Gastroesophageal sphincter (tissue), 4 donors: ENCODE data around the gene RASL12. TPM values are rescaled to one million over a fixed set of nuclear protein-coding genes. Genes with fewer than 3 reads are reported as not detected.

Experiments used
- ATAC-seq: fragments of 150-250 bp; one replicate; pipeline ENCODE4 v1.9.1; 2016; ENCODE audit warnings: mild to moderate bottlenecking, moderate library complexity
- H3K27ac ChIP-seq, 4 donors: fragments of 200-600 bp; sonication (generic) in 3 of 4; 1 replicate in 3 of 4; 2 replicates in 1 of 4; pipeline ENCODE4 v1.5.1; 2016 to 2019
- H3K27me3 ChIP-seq: fragments of 200-600 bp; sonication (generic); one replicate; pipeline ENCODE4 v1.5.1; 2019
- H3K36me3 ChIP-seq, 2 donors: fragments of 200-600 bp; sonication (generic); one replicate each; pipeline ENCODE4 v1.5.1; 2019; ENCODE audit warnings: control low read depth in 1 of 2
- H3K4me1 ChIP-seq, 3 donors: fragments of 200-600 bp; sonication (generic); 1 replicate in 2 of 3; 2 replicates in 1 of 3; pipeline ENCODE4 v1.5.1; 2016 to 2019; ENCODE audit warnings: control low read depth in 2 of 3
- H3K4me3 ChIP-seq, 2 donors: fragments of 200-600 bp; sonication (generic); one replicate each; pipeline ENCODE4 v1.5.1; 2019; ENCODE audit warnings: mild to moderate bottlenecking in 1 of 2, moderate library complexity in 1 of 2
- H3K9me3 ChIP-seq, 3 donors: fragments of 200-600 bp; sonication (generic); one replicate each; pipeline ENCODE4 v1.5.1; 2017 to 2019; ENCODE audit warnings: control low read depth in 2 of 3
- CTCF ChIP-seq, 4 experiments: fragments of 200-600 bp in 2 of 4; fragments of 450-650 bp in 2 of 4; sonication (generic) in 1 of 4; IDR thresholded peaks; one replicate each; pipeline ENCODE4 v1.5.1; 2017 to 2019; ENCODE audit warnings: antibody characterized with exemption in 4 of 4, mild to moderate bottlenecking in 2 of 4, moderate library complexity in 2 of 4
- EP300 ChIP-seq: sonication (generic); formaldehyde crosslinking; IDR thresholded peaks from one replicate; pipeline ENCODE4 v1.6.1; 2017; ENCODE audit warnings: antibody characterized with exemption, mild to moderate bottlenecking
- POLR2A ChIP-seq, 2 donors: fragments of 450-650 bp; IDR thresholded peaks; one replicate each; pipeline ENCODE4 v1.6.1; 2017; ENCODE audit warnings: antibody characterized with exemption in 2 of 2, mild to moderate bottlenecking in 2 of 2, moderate library complexity in 1 of 2
- POLR2AphosphoS5 ChIP-seq: sonication (generic); formaldehyde crosslinking; IDR thresholded peaks from one replicate; pipeline ENCODE4 v1.6.1; 2017; ENCODE audit warnings: antibody characterized with exemption
- WGBS, 2 donors: methylation state at CpG; one replicate each; pipeline ENCODE4 v1.1.5; 2018; ENCODE audit warnings: low coverage in 1 of 2; 5-methylcytosine and 5-hydroxymethylcytosine counted together
- total RNA-seq, 4 donors: library from RNA; depleted of rRNA; stranded (reverse); fragments of >200 nt; gene quantifications; one replicate each; pipeline ENCODE4 v1.1.0, GENCODE V29; 2016

Gene RASL12
- total RNA-seq, 4 donors from 2014 or later, result 43.2 to 244 (median 179) TPM

- no peak for TF ChIP-seq CTCF (IDR thresholded peaks at IDR 0.05)
- TF ChIP-seq POLR2AphosphoS5, result peak; percentile 81
- TF ChIP-seq POLR2A (IDR thresholded peaks at IDR 0.05), result peak; percentile 40 to 66
- TF ChIP-seq EP300, result peak; percentile 71
- peak overlapping the region; percentile 88 to 98 (median 90) for H3K27ac ChIP-seq
- H3K4me3 ChIP-seq, result no peak overlapping the region
- H3K27me3 ChIP-seq, result no peaks in the 10 kb centered on the region
- no peaks in the 10 kb centered on the region for H3K9me3 ChIP-seq
- H3K36me3 ChIP-seq, result no peaks in the 10 kb centered on the region
- ATAC-seq, result peak; percentile 91
- 23 to 36% methylated on average over 3 of the region's 13 CpGs for WGBS, 2 donors
- peaks cover 8 to 100% (median 53%) of the 10 kb centered on the region in 3 donors for H3K4me1 ChIP-seq
These were observed 20.3 kb upstream of the RASL12 start for GRCh38 chr15:65087873-65088642.

- peak overlapping the region; percentile 88 to 98 (median 90) for H3K27ac ChIP-seq
- no peaks in the 10 kb centered on the region for H3K36me3 ChIP-seq
- peaks cover 11 to 100% (median 55%) of the 10 kb centered on the region in 3 donors for H3K4me1 ChIP-seq
- TF ChIP-seq POLR2A (IDR thresholded peaks at IDR 0.05) (no peak), POLR2AphosphoS5 (peak; percentile 22)
- no peak overlapping the region for H3K4me3 ChIP-seq
- H3K27me3 ChIP-seq, result no peaks in the 10 kb centered on the region
- 17% methylated on average over 1 of the region's 3 CpGs; no CpG with 5 or more reads in 1 of the 2 donors for WGBS, 2 donors
- ATAC-seq, result peak; percentile 0
- H3K9me3 ChIP-seq, result no peaks in the 10 kb centered on the region
These were observed 19.6 kb upstream of the RASL12 start for GRCh38 chr15:65087411-65087810.

- ATAC-seq, result no peak
- H3K27ac ChIP-seq, result peak overlapping the region; percentile 88 to 98 (median 90)
- H3K36me3 ChIP-seq, result no peaks in the 10 kb centered on the region
- H3K4me3 ChIP-seq, result no peak overlapping the region
- peaks cover 13 to 100% (median 58%) of the 10 kb centered on the region in 3 donors for H3K4me1 ChIP-seq
- H3K9me3 ChIP-seq, result no peaks in the 10 kb centered on the region
- H3K27me3 ChIP-seq, result no peaks in the 10 kb centered on the region
- 67 to 100% methylated on average over 1 to 3 of the region's 6 CpGs for WGBS, 2 donors
- TF ChIP-seq POLR2A (IDR thresholded peaks at IDR 0.05), result no peak
- TF ChIP-seq CTCF (IDR thresholded peaks at IDR 0.05), result peak in 2 of 4 experiments; percentile 21 to 22
These were observed 18.9 kb upstream of the RASL12 start for GRCh38 chr15:65086680-65087111.

GRCh38 chr15:65085990-65086679 is 18.3 kb upstream of the RASL12 start:
- Histone ChIP-seq H3K27ac (peak overlapping the region; percentile 88 to 98 (median 90)), H3K36me3 (no peaks in the 10 kb centered on the region), H3K4me3 (no peak overlapping the region), H3K4me1 (peaks cover 13 to 100% (median 58%) of the 10 kb centered on the region in 3 donors), H3K27me3 (no peaks in the 10 kb centered on the region), H3K9me3 (no peaks in the 10 kb centered on the region)
- TF ChIP-seq CTCF (IDR thresholded peaks at IDR 0.05) (peak in 3 of 4 experiments; percentile 31 to 44 (median 41)), POLR2AphosphoS5 (no peak), POLR2A (IDR thresholded peaks at IDR 0.05) (no peak)
- ATAC-seq, result no peak
- 50 to 100% methylated on average over 1 to 4 of the region's 6 CpGs for WGBS, 2 donors

- Histone ChIP-seq H3K4me3 (no peak overlapping the region), H3K27me3 (no peaks in the 10 kb centered on the region), H3K9me3 (no peaks in the 10 kb centered on the region), H3K36me3 (no peaks in the 10 kb centered on the region), H3K4me1 (peaks cover 13 to 100% (median 58%) of the 10 kb centered on the region in 3 donors), H3K27ac (peak overlapping the region; percentile 88 to 98 (median 90))
- ATAC-seq, result no peak
- WGBS, 2 donors, result 46 to 80% methylated on average over 2 to 5 of the region's 8 CpGs
- TF ChIP-seq POLR2A (IDR thresholded peaks at IDR 0.05) (no peak), EP300 (no peak), POLR2AphosphoS5 (peak; percentile 78), CTCF (IDR thresholded peaks at IDR 0.05) (no peak)
These were observed 17.5 kb upstream of the RASL12 start for GRCh38 chr15:65085207-65085753.
